Bronchial epithelial cell (primary cell): ENCODE data around the gene PTH1R. TPM values are rescaled to one million over a fixed set of nuclear protein-coding genes. Genes with fewer than 3 reads are reported as not detected.

ENCODE experiments used
- DNase-seq: peaks from one replicate; pipeline ENCODE4 v3.0.0-alpha.2; 2010; ENCODE audit warnings: low read depth
- FAIRE-seq: peaks from 2 replicates; lab custom pipeline; 2011; peaks lifted over from hg19 to GRCh38; lab: Jason Lieb, UNC
- H3K27me3 ChIP-seq: 2 replicates; pipeline ENCODE4 v1.5.1; 2011; ENCODE audit warnings: low read length; ENCODE audit not compliant: control insufficient read depth, insufficient read depth
- H3K36me3 ChIP-seq: 2 replicates; pipeline ENCODE4 v1.5.1; 2011; ENCODE audit warnings: low read length; ENCODE audit not compliant: control insufficient read depth, insufficient read depth
- H3K4me3 ChIP-seq: 2 replicates; pipeline ENCODE4 v1.5.1; 2011; ENCODE audit warnings: mild to moderate bottlenecking, low read depth, low read length, control low read depth
- CTCF ChIP-seq: IDR thresholded peaks from 2 replicates; pipeline ENCODE4 v1.5.1; 2011; ENCODE audit warnings: mild to moderate bottlenecking, moderate library complexity, low read length, control low read depth, inconsistent platforms; ENCODE audit not compliant: insufficient read depth, severe bottlenecking
- total RNA-seq: library from RNA; depleted of rRNA; stranded (reverse); fragments of >200 nt; gene quantifications from 2 replicates; pipeline ENCODE4 v1.2.1, GENCODE V29; 2014

PTH1R gene
- total RNA-seq, 1 donor from 2014 or later, result not detected

- peaks cover 15% of the 10 kb centered on the region for H3K27me3 ChIP-seq
- no peaks in the 10 kb centered on the region for H3K36me3 ChIP-seq
- no peak overlapping the region for H3K4me3 ChIP-seq
- FAIRE-seq (no peak), DNase-seq (no peak)
- TF ChIP-seq CTCF, result no peak
These were observed 16.7 kb downstream of the PTH1R start for GRCh38 chr3:46894256-46894655.

GRCh38 chr3:46895204-46895660 lies 17.7 kb downstream of the PTH1R start:
- peaks cover 15% of the 10 kb centered on the region for H3K27me3 ChIP-seq
- FAIRE-seq (no peak), DNase-seq (peak; percentile 43)
- no peak overlapping the region for H3K4me3 ChIP-seq
- H3K36me3 ChIP-seq, result no peaks in the 10 kb centered on the region
- peak; percentile 91 for TF ChIP-seq CTCF

GRCh38 chr3:46895761-46896160 lies 18.2 kb downstream of the PTH1R start:
- TF ChIP-seq CTCF, result no peak
- Histone ChIP-seq H3K4me3 (no peak overlapping the region), H3K27me3 (peaks cover 14% of the 10 kb centered on the region), H3K36me3 (no peaks in the 10 kb centered on the region)
- DNase-seq (no peak), FAIRE-seq (no peak)

GRCh38 chr3:46896386-46896785 lies 18.9 kb downstream of the PTH1R start:
- TF ChIP-seq CTCF, result no peak
- no peak for DNase-seq
- Histone ChIP-seq H3K36me3 (no peaks in the 10 kb centered on the region), H3K4me3 (no peak overlapping the region), H3K27me3 (peaks cover 8% of the 10 kb centered on the region)
- FAIRE-seq, result no peak

GRCh38 chr3:46897031-46897430 lies 19.5 kb downstream of the PTH1R start:
- no peak overlapping the region for H3K4me3 ChIP-seq
- no peaks in the 10 kb centered on the region for H3K36me3 ChIP-seq
- H3K27me3 ChIP-seq, result peaks cover 2% of the 10 kb centered on the region
- DNase-seq (no peak), FAIRE-seq (no peak)
- TF ChIP-seq CTCF, result no peak

- no peak for DNase-seq
- TF ChIP-seq CTCF, result no peak
- peaks cover 1% of the 10 kb centered on the region for H3K27me3 ChIP-seq
- H3K36me3 ChIP-seq, result no peaks in the 10 kb centered on the region
- no peak overlapping the region for H3K4me3 ChIP-seq
- no peak for FAIRE-seq
These were observed 20.4 kb downstream of the PTH1R start for GRCh38 chr3:46897829-46898320.
